SKM-1 (cell line): Measurements from ENCODE around the gene EIF5.

Experiments used
- DNase-seq: peaks from one replicate; lab custom pipeline; 2025; ENCODE audit not compliant: unreplicated experiment; lab: John Stamatoyannopoulos, UW

EIF5 gene

DNA sequence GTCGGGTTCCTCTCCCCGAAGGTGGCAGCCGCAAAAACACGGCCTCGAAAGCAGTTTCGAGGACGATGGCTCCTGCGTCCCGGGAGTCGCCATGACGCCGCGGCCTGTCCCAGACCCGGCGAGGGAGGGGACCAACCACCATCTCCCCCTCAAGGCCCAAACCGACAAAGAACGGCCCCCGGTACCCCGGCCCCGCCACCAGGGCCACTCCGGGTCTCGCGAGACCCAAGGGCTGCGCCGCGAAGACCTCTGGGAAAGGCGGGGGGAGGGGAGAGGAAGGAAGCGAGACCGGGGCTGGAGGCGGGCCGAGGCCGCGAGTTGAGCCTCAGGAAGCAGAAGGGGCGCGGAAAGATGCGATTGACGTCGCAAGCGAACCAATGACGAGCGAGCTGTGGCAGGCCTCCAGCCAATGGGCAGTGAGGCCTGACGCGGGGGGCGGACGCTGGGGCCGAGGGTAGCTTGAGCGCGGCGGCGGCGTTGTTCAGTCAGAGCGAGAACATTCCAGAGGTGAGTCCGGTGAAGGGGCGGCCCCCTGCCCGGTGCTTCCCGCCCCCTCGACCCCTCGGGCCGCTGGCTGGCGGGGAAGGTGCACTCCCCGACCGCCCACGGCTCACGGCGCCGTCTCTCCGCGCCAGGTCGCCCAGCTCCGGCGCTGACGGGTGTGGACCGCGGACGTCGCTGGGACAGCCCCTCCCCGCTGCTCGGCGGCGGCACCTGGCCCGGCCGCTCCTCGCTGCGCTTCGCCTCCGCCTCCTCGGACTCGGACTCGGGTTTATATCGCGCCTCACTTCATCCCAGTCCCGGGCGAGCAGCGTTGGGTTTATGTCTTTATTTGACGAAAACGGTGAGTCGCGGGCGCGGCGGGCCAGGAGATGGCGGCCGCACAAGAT lies at the start of gene EIF5:
EIF5 (plus strand) TSS at position 484 of the 890 bp plus-strand sequence. CDS start 1,624 bp downstream, outside the sequence.
- peak; percentile 50 for DNase-seq

DNA sequence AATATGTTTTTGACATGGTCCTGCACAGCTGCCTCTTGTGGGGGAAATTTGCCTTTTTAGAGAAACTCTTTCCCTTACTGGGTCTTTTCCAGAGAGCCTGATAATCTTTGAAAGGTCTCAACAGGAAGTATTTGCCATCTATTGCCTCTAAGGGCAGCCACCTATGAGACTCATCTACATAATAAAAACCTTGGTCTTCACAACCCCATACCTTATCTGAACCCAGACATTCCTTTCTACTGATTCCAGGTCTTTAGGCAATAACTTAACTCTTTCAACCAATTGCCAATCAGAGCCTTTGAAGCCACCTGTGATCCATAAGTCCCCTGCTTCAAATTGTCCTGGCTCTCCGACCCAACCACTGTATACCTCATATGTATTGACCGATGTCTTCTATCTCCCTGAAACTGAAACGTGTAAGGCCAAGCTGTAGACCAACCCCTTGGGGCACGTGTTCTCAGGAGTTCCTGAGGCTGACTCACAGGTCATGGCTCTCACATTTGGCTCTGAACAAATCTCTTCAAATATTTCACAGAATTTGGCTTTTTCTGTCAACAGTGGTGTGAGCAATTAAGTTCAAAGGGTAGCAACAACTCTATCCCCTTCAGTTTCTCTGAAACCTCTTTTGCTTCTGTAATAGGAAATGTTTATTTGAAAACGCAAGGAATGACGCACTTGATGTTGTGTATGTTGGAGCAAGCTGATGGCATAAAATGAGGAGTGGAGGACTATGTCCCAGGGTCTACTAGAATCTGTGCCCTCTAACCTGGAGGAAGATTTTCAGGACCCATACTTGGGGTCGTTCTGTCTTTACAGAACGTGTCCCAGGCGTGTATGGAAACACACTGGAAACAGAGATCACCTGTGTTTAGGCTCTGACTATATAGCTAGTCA lies 49.2 kb upstream of the EIF5 start:
- DNase-seq = no peak

DNA sequence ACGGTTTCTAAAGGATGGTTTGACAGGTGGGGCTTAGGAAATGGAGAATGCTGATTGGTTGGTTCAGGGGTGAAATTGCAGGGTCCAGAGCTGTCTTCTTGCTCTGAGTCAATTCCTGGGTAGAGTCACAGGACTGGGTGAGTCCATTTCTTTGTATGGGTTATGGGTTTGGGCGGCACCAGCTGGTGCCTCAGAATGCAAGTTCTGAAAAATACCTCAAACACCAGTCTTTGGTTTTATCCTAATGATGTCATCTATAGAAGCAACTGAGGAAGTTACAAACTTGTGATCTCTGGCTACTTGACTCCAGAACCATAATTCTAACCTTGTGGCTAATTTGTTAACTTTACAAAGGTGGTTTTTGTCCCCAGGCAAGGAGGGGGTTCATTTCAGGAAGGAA lies 47.6 kb upstream of the EIF5 start:
- no peak for DNase-seq

DNA sequence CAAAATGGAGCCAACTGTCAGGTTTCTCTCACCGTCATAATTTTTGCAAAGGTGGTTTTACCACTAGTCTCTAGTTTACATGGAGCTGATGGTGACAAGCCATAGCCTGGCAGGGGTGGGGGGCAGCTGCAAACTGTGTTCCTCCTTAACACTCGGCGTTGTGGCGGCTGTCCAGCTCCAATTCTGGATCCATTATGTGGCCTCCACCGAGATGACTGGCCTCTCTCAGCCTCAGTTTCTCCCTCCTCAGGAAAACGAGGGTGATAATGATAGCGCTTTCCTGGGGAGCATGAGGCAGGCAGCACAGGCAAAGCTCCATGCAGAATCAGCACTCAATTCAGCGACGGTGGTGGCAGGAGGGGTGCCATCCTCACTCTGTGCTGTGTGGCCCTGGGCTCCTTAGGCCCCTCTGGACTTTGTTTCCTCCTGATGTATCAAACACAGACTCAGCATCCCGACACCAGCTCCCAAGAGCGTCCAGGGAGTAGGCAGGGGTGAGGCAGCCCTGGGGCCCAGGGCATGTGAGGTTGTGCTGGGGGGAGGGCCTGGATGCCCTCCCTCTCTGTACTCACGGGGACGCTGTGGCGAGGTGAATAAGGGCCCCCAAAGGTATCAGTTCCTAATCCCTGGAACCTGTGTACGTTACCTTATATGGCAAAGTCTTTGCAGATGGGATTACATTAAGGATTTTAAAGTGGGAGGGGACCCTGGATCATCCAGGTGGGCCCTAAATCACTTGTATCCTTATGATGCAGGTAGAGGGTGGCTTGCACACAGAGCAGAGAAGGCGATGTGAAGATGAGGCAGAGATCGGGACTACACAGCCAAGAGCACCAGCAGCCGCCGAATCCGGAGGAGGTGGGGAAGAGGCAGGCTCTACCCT lies 46.8 kb upstream of the EIF5 start:
- DNase-seq = no peak

DNA sequence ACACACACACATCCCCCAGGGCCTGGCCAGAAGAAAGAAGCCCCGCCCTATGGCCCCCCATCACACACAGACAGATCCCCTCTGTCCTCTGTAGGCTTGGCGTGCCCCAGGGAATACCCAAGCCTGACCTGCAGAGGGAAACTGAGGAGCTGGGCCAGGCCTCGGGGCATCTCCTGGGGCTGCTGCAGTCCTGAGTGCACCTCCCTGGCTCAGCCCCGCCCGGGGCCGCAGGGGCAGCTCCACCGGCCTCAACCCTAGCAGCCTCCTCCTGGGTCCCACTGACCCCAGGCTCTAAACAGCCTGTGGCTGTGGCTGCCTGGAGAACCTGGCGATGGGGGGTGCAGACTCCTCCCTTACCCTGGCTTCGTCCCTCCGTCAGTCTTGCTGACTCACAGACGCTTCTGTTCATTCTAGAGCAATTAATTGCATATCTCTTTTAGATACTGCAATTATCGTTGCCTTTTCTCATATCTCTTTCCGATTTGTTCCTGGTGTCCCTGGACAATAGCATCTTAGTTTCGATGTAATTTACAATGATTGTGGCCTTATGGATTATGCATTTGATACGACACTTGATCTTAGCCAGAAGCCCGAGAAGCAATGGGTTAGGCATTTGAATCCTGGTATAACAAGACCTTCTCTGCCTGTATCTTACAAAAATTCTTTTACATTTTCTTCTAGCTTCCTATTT lies 45.8 kb upstream of the EIF5 start:
- no peak for DNase-seq

DNA sequence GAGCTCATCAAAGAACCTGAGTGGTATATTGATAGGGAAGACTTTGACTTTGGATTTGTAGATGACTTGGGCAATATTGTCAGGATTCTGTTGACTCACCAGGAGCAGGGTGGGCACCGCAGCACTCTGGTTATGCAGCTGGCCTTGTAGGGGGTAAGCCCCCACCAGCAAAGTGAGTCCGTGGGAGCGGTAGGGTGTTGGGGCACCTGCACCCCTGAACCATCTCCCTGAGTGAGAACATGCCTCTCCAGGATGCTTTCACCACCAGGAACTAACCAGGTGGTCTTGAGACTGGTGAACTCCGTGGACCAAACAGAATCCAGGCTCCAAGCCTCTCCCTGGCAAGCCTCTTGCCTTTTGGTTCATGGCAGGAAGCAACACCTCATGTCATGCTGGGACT lies 44.0 kb upstream of the EIF5 start:
- no peak for DNase-seq

DNA sequence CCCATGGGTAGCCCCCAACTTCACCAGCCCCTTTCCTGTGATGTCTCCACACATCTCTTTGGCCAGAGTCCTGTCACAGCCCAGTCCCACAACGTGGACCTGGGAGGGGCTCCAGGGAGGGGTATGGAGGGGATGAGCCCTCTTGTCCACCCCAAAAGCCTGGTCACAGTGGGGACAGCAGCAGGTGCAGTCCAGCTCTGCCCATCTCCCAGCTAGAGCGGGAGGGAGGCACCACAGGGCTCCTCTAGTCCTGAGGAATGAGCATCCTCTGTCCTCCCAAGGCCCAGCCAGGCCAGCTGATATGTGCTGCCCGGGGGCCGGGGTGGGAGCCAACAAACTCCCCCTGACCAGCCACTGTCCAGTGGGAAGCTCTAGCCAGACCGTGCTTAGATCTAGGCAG lies 43.5 kb upstream of the EIF5 start:
- DNase-seq = no peak

DNA sequence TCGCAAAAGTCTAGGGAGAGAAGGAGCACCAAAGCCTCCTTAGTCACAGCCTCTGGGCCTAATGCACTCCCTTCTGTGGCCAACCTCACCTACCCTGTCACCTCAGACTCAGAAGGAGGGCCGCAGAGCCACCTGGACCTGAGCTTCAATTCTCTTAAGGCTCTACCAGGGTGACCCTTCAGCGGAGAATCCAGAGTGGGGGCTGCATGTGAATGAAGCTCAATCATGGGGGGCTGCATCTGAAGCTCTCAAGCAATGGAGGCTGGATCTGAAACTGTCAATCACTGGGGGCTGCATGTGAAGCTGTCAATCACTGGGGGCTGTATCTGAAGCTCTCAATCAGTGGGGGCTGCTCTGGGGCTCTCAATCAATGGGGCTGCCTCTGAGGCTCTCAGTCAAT lies 43.1 kb upstream of the EIF5 start:
- DNase-seq = no peak

DNA sequence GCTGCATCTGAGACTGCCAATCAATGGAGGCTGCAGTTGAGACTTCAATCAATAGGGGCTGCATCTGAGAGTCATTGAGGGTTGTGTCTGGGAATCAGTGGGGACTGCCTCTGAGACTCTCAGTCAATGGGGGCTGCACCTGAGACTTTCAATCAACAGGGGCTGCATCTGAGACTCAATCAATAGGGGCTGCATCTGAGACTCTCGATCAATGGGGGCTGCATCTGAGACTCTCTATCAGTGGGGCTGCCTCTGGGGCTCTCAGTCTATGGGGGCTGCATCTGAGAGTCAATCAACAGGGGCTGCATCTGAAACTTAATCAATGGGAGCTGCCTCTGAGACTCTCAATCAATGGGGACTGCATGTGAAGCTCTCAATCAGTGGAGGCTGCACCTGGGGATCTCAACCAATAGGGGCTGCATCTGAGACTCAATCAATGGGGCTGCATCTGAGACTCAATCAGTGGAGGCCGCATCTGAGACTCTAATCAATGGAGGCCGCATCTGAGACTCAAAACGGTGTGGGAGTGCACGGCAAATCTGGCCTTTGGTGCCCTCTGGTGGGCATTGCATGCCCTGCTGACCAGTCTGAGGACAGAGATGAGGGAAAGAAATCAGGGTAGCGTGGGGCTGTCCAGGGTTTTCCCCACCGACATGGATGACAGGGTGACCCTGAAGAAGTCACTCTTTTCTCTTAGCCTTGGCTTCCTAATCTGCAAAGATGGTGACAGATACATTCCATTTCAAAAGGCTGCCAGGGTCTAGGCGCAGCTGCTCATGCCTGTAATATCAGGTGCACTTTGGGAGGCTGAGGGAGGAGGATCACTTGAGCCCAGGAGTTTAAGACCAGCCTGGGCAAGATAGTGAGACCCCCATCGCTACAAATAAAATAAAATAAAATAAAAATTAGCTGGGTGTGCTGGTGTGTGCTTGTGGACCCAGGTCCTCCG lies 41.3 kb upstream of the EIF5 start:
- peak; percentile 7 for DNase-seq

DNA sequence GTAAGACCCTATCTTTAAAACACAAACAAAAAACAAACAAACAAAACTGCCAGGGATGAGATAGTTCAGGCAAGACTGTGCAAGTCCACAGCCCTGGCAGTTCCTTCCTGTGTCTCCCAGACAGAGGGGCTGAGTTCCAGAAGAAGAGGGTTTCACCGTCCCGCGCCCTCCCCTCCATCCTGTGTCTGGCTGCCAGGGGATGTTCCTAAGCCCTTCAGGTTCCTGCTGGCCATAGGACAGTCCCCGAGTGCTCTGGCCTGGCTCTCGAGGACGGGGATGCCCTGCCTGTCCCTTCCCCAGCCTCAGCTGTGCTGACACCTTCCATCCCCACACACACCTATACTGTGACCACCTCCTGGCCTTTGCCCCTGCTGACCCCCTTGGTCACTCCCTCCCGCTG lies 40.6 kb upstream of the EIF5 start:
- no peak for DNase-seq

DNA sequence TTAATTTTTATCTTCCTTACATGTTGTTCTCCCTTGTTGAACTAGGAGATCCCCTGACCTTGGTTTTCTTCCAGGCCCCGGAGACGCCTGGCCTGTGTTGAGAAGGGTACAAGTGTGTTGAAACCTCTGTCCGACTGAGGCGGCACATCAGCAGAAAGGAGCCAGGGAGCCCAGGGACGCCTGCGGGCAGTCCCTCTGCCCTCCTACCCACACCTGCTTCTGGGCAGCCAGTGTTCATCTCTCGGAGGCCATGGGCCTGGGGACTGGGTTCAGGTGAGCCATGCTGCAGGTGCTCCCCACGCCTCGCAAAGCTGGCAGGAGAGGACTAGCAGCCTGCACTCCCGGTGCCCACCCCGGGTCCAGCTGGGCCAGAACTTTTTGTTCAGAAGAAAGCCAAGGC lies 39.9 kb upstream of the EIF5 start:
- DNase-seq = no peak

DNA sequence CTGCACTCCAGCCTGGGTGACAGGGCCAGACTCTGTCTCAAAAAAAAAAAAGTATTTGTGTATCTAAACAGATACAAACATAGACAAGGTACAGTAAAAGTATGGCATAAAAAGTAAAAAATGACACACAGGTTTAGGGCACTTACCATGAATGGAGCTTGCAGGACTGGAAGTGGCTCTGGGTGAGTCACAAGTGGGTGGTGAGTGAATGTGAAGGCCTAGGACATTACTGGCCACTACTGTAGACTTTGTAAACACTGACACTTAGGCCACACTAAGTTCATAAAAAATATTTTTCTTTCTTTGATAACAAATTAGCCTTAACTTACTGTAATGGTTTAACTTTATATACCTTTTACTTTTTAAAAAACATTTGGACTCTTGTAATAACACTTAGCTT lies 38.0 kb upstream of the EIF5 start:
- no peak for DNase-seq

DNA sequence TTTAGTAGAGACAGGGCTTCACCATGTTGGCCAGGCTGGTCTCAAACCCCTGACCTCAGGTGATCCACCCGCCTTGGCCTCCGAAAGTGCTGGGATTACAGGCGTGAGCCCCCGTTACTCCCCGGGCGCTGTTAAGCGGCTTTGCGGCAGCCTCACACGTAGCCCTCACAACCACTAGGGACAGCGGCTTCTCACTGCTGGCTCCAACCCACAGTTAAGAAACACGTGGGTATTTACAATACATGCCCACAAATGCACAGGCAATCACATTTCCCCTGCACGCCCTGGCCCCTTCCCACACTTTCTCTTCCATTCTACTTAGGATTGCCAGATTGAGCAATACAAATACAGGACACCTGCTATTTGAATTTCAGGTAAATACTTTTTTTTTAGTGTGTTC lies 37.0 kb upstream of the EIF5 start:
- no peak for DNase-seq

DNA sequence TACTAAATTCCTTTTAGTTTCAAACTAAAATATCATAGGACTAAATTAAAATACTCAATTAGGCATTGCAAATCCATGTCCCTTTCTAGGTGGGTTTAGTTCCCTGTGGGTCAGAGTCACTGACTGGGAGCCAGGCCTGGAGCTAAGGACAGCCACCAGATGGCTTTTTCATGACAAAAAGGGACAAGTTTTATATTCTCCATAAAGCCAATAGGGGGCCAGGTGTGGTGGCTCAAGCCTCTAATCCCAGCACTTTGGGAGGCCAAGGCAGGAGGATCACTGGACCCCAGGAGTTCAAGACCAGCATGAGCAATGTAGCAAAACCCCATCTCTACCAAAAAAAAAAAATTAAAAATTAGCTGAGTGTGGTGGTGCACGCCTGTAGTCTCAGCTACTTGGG lies 35.4 kb upstream of the EIF5 start:
- no peak for DNase-seq

DNA sequence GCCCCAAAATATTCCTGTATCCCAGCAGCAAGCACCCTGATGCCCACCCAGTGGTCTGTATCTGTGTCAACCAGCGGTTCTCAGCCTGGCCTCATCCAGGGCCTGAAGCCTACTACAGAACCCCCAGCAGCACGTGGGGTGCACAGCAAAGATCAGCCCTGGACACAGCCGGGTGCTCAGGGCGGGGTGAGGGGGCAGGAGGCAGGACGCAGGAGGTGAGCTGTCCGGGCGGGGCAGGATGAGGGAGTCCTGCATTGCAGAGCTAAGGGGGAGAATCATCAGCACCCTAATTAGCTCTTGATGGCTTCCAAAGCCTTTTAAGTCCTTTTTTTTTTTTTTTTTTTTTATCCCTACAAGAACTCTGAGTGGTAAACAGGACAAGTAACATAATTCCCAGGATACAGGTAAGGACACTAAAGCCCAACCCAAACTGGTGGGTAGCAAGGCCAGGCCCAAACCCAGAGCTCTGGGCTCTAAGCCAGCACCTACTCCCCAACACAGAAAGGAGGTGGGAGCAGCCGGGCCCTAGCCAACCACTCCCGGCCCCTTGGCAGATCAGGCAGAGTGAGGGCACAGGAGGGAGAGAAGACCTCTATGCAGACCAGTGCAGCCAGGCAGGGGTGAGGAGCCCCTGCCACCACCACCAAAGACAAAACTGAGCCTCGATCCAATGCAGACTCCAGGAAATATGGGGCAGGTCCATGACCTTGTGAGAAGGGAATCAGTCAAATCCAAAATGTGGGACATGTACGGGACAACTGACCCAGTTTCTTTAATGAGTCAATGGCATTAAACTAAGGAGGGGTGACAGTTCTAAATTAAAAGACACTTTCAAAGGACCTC lies 32.3 kb upstream of the EIF5 start:
- no peak for DNase-seq

DNA sequence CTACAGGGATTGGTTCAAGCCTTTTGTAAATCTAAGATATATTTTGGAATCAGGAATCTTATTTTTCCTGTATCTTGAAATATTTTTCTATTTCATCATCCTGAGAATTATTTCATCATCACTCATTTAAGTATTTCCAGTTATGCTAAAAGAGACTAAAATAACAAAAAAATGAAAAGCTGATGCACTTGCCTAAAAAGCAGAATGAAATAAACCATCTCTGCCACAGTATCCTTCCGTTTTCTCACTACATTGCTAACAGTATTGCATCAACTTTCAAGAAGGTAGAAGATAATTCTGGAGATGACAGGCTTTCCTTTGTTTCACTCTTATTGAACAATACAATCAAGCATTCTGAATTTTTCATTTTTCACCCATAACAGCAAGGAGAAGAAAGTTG lies 31.1 kb upstream of the EIF5 start:
- DNase-seq = no peak

DNA sequence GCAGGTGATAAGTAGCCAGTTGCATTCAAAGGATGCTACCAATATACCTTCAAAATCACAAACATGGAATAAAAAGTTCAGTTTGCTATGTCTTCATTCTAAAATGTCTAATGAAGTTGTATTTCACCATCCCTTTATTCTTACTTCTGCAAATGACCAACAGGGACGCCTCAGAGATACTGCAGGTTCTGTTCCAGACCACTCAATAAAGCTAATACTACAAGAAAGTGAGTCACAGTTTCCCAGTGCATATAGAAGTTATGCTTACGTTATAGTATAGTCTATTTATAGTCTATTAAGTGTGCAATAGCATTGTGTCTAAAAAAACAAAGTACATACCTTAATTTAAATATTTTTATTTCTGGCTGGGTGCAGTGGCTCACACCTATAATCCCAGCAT lies 29.3 kb upstream of the EIF5 start:
- DNase-seq = no peak
